Measurements from ENCODE around the gene ADARB1. TPM values are rescaled to one million over a fixed set of nuclear protein-coding genes. Genes with fewer than 3 reads are reported as not detected.

Gene ADARB1
- total RNA-seq, 1 experiment from 2014 or later, result 14.6 TPM

- TF ChIP-seq ZNF512 (CRISPR knock-in tag; IDR thresholded peaks at IDR 0.05; ENCODE audit: borderline replicate concordance) (no peak), JUN (CRISPR knock-in tag; IDR thresholded peaks at IDR 0.05) (no peak), ZMAT4 (CRISPR knock-in tag; IDR thresholded peaks at IDR 0.05) (no peak)
Measured at GRCh38 chr21:45227735-45228134, 153.4 kb downstream of the ADARB1 start (continued).

GRCh38 chr21:45228171-45228641 lies 153.8 kb downstream of the ADARB1 start:
- POLR2A ChIA-PET, result no interaction called here
- DNase-seq (ENCODE audit: low spot score), result no peak
- no peak overlapping the region for H3K27ac Mint-ChIP-seq
- CTCF ChIA-PET, result interaction anchor here (1.6 kb wide), 1 partner anchor 88 kb away, joined by 5 read pairs; no protein-coding TSS in a partner anchor
- TF ChIP-seq ZNF219 (CRISPR knock-in tag; IDR thresholded peaks at IDR 0.05; ENCODE audit: borderline replicate concordance) (no peak), ERG (CRISPR knock-in tag; IDR thresholded peaks at IDR 0.05) (no peak), USF2 (CRISPR knock-in tag; IDR thresholded peaks at IDR 0.05) (no peak), RORB (CRISPR knock-in tag; IDR thresholded peaks at IDR 0.05) (no peak), E2F5 (CRISPR knock-in tag; IDR thresholded peaks at IDR 0.05) (no peak), CREM (CRISPR knock-in tag; IDR thresholded peaks at IDR 0.05) (no peak), ESRRA (CRISPR knock-in tag; IDR thresholded peaks at IDR 0.05; ENCODE audit: borderline replicate concordance) (no peak), ATF2 (CRISPR knock-in tag; IDR thresholded peaks at IDR 0.05; ENCODE audit: borderline replicate concordance, low read depth) (no peak), ZBTB43 (CRISPR knock-in tag; IDR thresholded peaks at IDR 0.05) (no peak), ATF3 (CRISPR knock-in tag; conservative IDR thresholded peaks at IDR 0.05) (no peak), ELF4 (CRISPR knock-in tag; IDR thresholded peaks at IDR 0.05; ENCODE audit: low read depth) (no peak), ZNF121 (CRISPR knock-in tag; IDR thresholded peaks at IDR 0.05) (no peak), SP1 (CRISPR knock-in tag; conservative IDR thresholded peaks at IDR 0.05) (no peak), GRHL2 (CRISPR knock-in tag; IDR thresholded peaks at IDR 0.05; ENCODE audit: insufficient replicate concordance, severe bottlenecking) (no peak), IRF2 (CRISPR knock-in tag; IDR thresholded peaks at IDR 0.05; ENCODE audit: borderline replicate concordance, low read depth) (no peak), NFATC4 (CRISPR knock-in tag; IDR thresholded peaks at IDR 0.05) (no peak), TCF7 (CRISPR knock-in tag; IDR thresholded peaks at IDR 0.05; ENCODE audit: low read depth) (no peak), CBFB (CRISPR knock-in tag; IDR thresholded peaks at IDR 0.05; ENCODE audit: low read depth) (no peak)
- H3K36me3 Mint-ChIP-seq, result no peaks in the 10 kb centered on the region
- no peaks in the 10 kb centered on the region; the same call in 1 of the 2 replicates for H3K27me3 Mint-ChIP-seq (ENCODE audit: low read depth)
- no peak for ATAC-seq
- H3K4me1 Mint-ChIP-seq, result 0 out of 2 replicates have a peak, but pooled peaks cover 2% of the 10 kb centered on the region
- no peaks in the 10 kb centered on the region for H3K9me3 Mint-ChIP-seq
- no peak overlapping the region for H3K4me3 Mint-ChIP-seq

All from WTC11 (cell line).